HG03354 (cell line): ENCODE measurements around the gene SPATA45.

Experiments
- ATAC-seq: cut with Tn5 transposase; IDR thresholded peaks from one replicate; pipeline ENCODE4 v1.9.1; 2021; ENCODE audit warnings: mild to moderate bottlenecking; ENCODE audit not compliant: unreplicated experiment, poor library complexity, severe bottlenecking

Gene SPATA45

DNA sequence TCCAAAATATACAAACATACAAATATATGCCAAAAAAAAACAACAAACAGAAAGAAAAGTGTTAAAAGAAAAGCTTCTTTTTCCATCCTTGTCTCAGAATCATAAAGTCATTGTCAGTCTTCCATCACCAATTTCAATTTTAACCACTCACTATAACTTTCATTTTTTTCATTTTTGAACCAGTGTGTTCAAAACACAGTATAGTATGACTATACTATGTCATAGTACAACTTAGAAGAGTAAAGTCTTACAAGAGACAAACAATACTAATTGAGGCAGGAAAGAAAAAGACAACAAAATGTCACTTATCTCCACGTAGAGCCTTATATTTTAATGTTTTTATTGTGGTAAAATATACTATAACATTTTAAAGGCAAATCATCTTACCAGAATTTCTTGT, 63.5 kb downstream of the SPATA45 start:
- no peak for ATAC-seq

DNA sequence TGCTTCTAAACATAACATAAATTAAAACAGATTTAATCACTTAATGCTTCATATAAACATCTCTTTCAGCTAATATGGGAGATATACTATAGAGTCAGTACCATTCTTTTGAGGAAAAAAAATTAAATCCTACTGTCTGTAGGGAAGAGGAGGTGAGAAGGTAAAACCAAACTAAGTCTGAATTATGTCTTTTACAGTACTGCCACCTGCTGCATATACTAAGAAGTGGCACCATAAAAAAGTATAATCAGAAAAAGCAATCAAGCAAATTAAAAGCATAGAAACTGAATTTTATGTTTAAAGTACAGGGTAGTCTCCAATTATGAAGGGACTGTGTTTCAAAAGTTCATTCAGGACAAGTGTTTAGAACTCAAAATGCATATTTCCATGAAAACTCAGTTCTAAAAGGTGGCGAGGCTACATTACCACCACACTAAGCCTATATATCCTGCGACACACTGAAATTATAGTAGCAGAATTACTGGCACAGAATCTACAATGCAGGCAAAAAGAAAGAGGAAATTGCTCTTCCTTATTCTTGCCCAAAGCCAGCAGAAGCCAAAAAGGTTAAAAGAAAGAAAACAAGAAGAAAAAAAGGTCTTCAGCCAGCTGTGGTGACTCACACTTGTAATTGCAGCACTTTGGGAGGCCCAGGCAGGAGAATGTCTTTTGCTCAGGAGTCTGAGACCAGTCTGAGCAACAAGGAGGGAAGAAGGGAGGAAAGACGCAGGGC, 64.9 kb downstream of the SPATA45 start:
- peak; percentile 52 for ATAC-seq

DNA sequence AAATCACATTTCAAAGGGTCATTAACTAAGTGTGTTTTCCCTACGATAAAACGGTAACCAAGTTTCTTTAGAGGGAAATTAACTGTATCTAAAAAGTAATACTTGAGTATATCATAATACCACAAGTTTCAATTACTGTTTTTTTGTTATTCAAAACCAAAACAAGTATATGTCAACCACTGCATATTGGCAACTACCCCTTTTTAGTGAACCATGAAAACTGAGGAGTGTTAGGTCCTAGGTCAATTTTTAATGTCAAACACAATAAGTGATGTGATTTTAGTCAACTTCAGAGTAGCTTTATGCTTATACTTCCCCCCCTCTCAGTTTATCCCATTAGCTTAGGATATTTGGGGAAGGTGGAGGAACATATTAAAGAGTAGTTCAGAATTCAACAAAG, 66.2 kb downstream of the SPATA45 start:
- no peak for ATAC-seq

DNA sequence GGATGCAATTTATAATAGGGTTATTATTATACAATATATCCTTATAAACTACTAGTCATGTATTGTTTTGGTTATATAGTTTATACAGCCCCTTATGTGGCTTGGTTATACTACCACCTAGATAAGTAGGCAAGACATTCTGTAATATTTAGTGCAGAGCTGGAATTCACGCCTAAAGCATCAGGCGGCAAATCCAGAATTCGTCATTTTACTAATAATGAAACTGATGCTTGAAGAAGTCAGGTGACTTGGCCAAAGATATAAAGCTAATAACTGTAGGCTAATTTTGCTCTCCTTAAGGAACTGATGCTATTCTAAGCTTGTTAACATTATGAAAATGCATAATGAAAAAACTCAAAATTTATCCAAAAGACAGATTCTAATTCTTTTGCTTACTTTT, 66.7 kb downstream of the SPATA45 start:
- ATAC-seq = no peak
